HEK293 (cell line): Measurements from ENCODE around the gene DAZ1.
"Not testable (repeated sequence)": the region's sequence is repeated elsewhere in the genome, so short reads cannot be mapped to it uniquely, and the experiment has no call there.

Experiments
- CTCF ChIA-PET: fragments of 350-600 bp; formaldehyde crosslinking; extraction: SDS; loops from one replicate; lab custom pipeline; 2021; ENCODE audit warnings: antibody characterized with exemption; lab: Yijun Ruan, JAX
- POLR2A ChIA-PET: fragments of 300-600 bp; formaldehyde crosslinking; extraction: SDS; loops from one replicate; lab custom pipeline; 2020; ENCODE audit warnings: antibody characterized with exemption, inconsistent platforms; lab: Yijun Ruan, JAX
- H3K27ac ChIP-seq: fragments of 200-500 bp; sonication (Bioruptor generic); 2 replicates; pipeline ENCODE4 v1.5.1; 2014; ENCODE audit warnings: low read depth, low read length, control low read depth, inconsistent platforms; ENCODE audit errors: extremely low read depth
- H3K36me3 ChIP-seq, 2 experiments: fragments of 200-500 bp in 1 of 2; sonication (Bioruptor generic) in 1 of 2; 1 replicate in 1 of 2; 2 replicates in 1 of 2; pipeline ENCODE4 v1.5.1; 2014 to 2017; ENCODE audit warnings: inconsistent platforms in 2 of 2, low read length in 2 of 2; ENCODE audit not compliant: control insufficient read depth in 2 of 2, insufficient read depth in 1 of 2
- H3K4me1 ChIP-seq: fragments of 200-500 bp; sonication (Bioruptor generic); 2 replicates; pipeline ENCODE4 v1.5.1; 2014; ENCODE audit warnings: mild to moderate bottlenecking, low read length, inconsistent platforms; ENCODE audit not compliant: control insufficient read depth, insufficient read depth
- H3K4me3 ChIP-seq: 2 replicates; pipeline ENCODE4 v1.5.1; 2011; ENCODE audit warnings: low read depth, mild to moderate bottlenecking, control low read depth, low read length, moderate library complexity
- H3K9me3 ChIP-seq: fragments of 200-500 bp; sonication (Bioruptor generic); 2 replicates; pipeline ENCODE4 v1.5.1; 2014; ENCODE audit warnings: low read depth, low read length, inconsistent platforms; ENCODE audit not compliant: control insufficient read depth, insufficient read depth

The DAZ1 gene, protein sequence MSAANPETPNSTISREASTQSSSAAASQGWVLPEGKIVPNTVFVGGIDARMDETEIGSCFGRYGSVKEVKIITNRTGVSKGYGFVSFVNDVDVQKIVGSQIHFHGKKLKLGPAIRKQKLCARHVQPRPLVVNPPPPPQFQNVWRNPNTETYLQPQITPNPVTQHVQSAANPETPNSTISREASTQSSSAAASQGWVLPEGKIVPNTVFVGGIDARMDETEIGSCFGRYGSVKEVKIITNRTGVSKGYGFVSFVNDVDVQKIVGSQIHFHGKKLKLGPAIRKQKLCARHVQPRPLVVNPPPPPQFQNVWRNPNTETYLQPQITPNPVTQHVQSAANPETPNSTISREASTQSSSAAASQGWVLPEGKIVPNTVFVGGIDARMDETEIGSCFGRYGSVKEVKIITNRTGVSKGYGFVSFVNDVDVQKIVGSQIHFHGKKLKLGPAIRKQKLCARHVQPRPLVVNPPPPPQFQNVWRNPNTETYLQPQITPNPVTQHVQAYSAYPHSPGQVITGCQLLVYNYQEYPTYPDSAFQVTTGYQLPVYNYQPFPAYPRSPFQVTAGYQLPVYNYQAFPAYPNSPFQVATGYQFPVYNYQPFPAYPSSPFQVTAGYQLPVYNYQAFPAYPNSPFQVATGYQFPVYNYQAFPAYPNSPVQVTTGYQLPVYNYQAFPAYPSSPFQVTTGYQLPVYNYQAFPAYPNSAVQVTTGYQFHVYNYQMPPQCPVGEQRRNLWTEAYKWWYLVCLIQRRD

DNA sequence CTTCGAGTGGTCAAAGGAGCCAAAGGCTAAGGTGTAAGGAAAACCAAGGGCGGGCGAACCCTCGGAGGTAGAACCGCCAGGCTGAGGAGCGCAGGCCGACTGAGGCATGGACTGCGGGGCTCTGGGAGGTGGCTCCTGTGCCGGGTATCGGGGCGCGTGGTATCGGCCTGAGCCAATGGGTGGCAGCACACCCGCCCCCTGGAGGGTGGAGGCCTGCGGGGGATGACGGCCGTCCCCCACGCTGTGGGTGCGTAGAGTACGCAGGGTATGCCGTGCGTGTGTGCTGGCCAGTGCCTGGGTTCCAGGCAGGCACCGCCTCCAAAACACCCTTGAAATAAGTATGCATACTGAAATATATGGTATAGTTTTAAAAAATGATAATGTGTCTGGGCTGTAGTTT lies at the start of gene DAZ1:
Gene DAZ1, minus strand, starts transcription at position 101 of the 400 bp plus-strand sequence. CDS start 208 bp downstream, outside the sequence.
- CTCF ChIA-PET, H3K4me1 ChIP-seq, H3K9me3 ChIP-seq, H3K27ac ChIP-seq, H3K4me3 ChIP-seq, H3K36me3 ChIP-seq, POLR2A ChIA-PET: not testable (repeated sequence)

GRCh38 chrY:23219233-23219632 lies 20.4 kb upstream of the DAZ1 start, which contains the start of gene DAZ2:
TSS of gene DAZ2 (plus strand) at chrY:23219533. CDS start at chrY:23219741, 208 bp downstream.
- H3K9me3 ChIP-seq, POLR2A ChIA-PET, H3K36me3 ChIP-seq: not testable (repeated sequence)

GRCh38 chrY:23210681-23211080 lies 11.9 kb upstream of the DAZ1 start:
- CTCF ChIA-PET, H3K4me3 ChIP-seq: not testable (repeated sequence)

More at GRCh38 chrY:23219233-23219632, 20.4 kb upstream of the DAZ1 start, which contains the start of gene DAZ2:
- H3K4me3 ChIP-seq, CTCF ChIA-PET, H3K4me1 ChIP-seq, H3K27ac ChIP-seq: not testable (repeated sequence)

DNA sequence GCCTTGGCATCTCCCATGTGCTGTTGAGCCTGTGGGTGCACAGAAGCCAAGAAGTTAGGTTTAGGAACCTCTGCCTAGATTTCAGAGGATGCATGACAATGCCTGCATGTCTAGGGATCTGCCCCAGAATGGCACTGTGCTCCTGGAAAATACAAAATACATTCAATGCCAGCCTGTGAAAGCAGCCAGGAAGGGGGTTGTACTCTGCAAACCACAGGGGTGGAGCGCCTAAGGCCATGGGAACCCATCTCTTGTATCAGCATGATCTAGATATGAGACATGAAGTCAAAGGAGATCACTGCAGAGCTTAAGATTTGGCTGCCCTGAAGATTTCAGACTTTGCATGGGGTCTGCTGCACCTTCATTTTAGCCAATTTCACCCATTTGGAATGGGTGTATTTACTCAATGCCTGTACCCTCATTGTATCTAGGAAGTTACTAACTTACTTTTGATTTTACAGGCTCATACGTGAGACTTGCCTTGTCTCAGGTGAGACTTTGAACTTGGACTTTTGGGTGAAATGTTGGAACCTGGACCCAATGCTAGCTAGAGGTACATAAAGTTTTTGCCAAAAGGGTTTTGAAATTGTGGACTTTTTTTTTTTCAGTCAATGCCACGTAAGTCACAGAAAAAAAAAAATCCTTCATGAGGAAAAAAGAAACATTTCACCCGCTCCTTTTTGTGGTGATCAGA lies 11.1 kb upstream of the DAZ1 start:
- POLR2A ChIA-PET, H3K4me3 ChIP-seq, H3K9me3 ChIP-seq, H3K36me3 ChIP-seq, H3K27ac ChIP-seq, CTCF ChIA-PET, H3K4me1 ChIP-seq: not testable (repeated sequence)

More at GRCh38 chrY:23210681-23211080, 11.9 kb upstream of the DAZ1 start:
- H3K27ac ChIP-seq, H3K36me3 ChIP-seq, POLR2A ChIA-PET, H3K9me3 ChIP-seq, H3K4me1 ChIP-seq: not testable (repeated sequence)

GRCh38 chrY:23207455-23207854 lies 8.6 kb upstream of the DAZ1 start:
- CTCF ChIA-PET, H3K36me3 ChIP-seq, H3K4me1 ChIP-seq, H3K4me3 ChIP-seq, POLR2A ChIA-PET, H3K9me3 ChIP-seq, H3K27ac ChIP-seq: not testable (repeated sequence)
